A673 (cell line): ENCODE measurements around the gene INSR. TPM values are rescaled to one million over a fixed set of nuclear protein-coding genes. Genes with fewer than 3 reads are reported as not detected.

Experiments used
- BruUV-seq: library from RNA; stranded (reverse); fragments of 400-500 nt; replicated peaks from 2 replicates; lab custom pipeline; 2021; lab: Mats Ljungman, UMichigan
- CTCF ChIA-PET: fragments of 300-600 bp; sonication (Branson Sonifier 250); formaldehyde crosslinking; loops from one replicate; lab custom pipeline; 2022; ENCODE audit warnings: antibody characterized with exemption; lab: Charles Lee
- POLR2A ChIA-PET: fragments of 300-600 bp; sonication (Branson Sonifier 250); formaldehyde crosslinking; loops from one replicate; lab custom pipeline; 2022; ENCODE audit warnings: antibody characterized with exemption; ENCODE audit not compliant: low non-redundant PET; lab: Charles Lee
- DNase-seq: peaks from one replicate; pipeline ENCODE4 v3.0.0-alpha.2; 2015; ENCODE audit warnings: low spot score
- H3K27ac ChIP-seq: fragments of 200-600 bp; sonication (generic); 2 replicates; pipeline ENCODE4 v1.5.1; 2016; ENCODE audit warnings: mixed run types, low read depth, mild to moderate bottlenecking, mixed read lengths, antibody characterized with exemption, low read length; ENCODE audit not compliant: poor library complexity, severe bottlenecking
- H3K27me3 ChIP-seq: fragments of 200-600 bp; sonication (generic); replicated peaks from 2 replicates; pipeline ENCODE4 v1.6.1; 2017; ENCODE audit warnings: mixed run types, low read depth, mild to moderate bottlenecking, mixed read lengths, antibody characterized with exemption, low read length; ENCODE audit not compliant: insufficient read depth, poor library complexity
- H3K36me3 ChIP-seq: fragments of 200-600 bp; sonication (generic); 2 replicates; pipeline ENCODE4 v1.6.1; 2016; ENCODE audit warnings: mixed run types, mild to moderate bottlenecking, mixed read lengths, antibody characterized with exemption, low read length; ENCODE audit not compliant: insufficient read depth, poor library complexity, severe bottlenecking
- H3K4me1 ChIP-seq: fragments of 200-600 bp; sonication (generic); 2 replicates; pipeline ENCODE4 v1.6.1; 2017; ENCODE audit warnings: mixed run types, mild to moderate bottlenecking, mixed read lengths, antibody characterized with exemption, low read length; ENCODE audit not compliant: insufficient read depth, poor library complexity, severe bottlenecking
- H3K4me3 ChIP-seq: fragments of 200-600 bp; sonication (generic); 2 replicates; pipeline ENCODE4 v1.5.1; 2016; ENCODE audit warnings: low read depth, mixed run types, mild to moderate bottlenecking, mixed read lengths, low read length; ENCODE audit not compliant: poor library complexity, severe bottlenecking
- H3K9me3 ChIP-seq: fragments of 200-600 bp; sonication (generic); 2 replicates; pipeline ENCODE4 v1.6.1; 2016; ENCODE audit warnings: mixed run types, low read depth, mild to moderate bottlenecking, mixed read lengths, antibody characterized with exemption, low read length; ENCODE audit not compliant: poor library complexity, severe bottlenecking
- CTCF ChIP-seq: fragments of 300-800, 200-600 bp; sonication (generic); conservative IDR thresholded peaks from 2 replicates; pipeline ENCODE4 v1.5.1; 2017; ENCODE audit warnings: low read depth, mild to moderate bottlenecking, antibody characterized with exemption, low read length, moderate library complexity, mixed read lengths
- EZH2 ChIP-seq: fragments of 200-600 bp; sonication (generic); IDR thresholded peaks from 2 replicates; pipeline ENCODE4 v1.6.1; 2017; ENCODE audit warnings: borderline replicate concordance, low read depth, mild to moderate bottlenecking, mixed read lengths, antibody characterized with exemption, low read length; ENCODE audit not compliant: poor library complexity, severe bottlenecking
- intact Hi-C: fragments of 100-400 bp; cut with micrococcal nuclease; formaldehyde crosslinking; loops from one replicate; pipeline ENCODE4 v1.10.0; 2022; ENCODE audit not compliant: unreplicated experiment
- total RNA-seq: library from RNA; stranded (reverse); gene quantifications from 2 replicates; pipeline ENCODE4 v1.2.3, GENCODE V29; 2021

INSR gene
- total RNA-seq, 1 experiment from 2014 or later = 12.9 TPM

- Histone ChIP-seq H3K36me3 (no peaks in the 10 kb centered on the region), H3K27me3 (no peaks in the 10 kb centered on the region), H3K9me3 (no peaks in the 10 kb centered on the region), H3K4me1 (no peaks in the 10 kb centered on the region), H3K4me3 (no peak overlapping the region), H3K27ac (no peak overlapping the region)
- intact Hi-C loops = no loop called here
- no peak for DNase-seq
- POLR2A ChIA-PET = no interaction called here
- TF ChIP-seq EZH2 = no peak
- CTCF ChIA-PET = no interaction called here
- BruUV-seq = no TSS peak
Measured at GRCh38 chr19:7139095-7139494, 155.1 kb downstream of the INSR start.

- DNase-seq = no peak
- no peaks in the 10 kb centered on the region for H3K27me3 ChIP-seq
- no peak overlapping the region for H3K4me3 ChIP-seq
- H3K9me3 ChIP-seq = no peaks in the 10 kb centered on the region
- no peaks in the 10 kb centered on the region for H3K36me3 ChIP-seq
- intact Hi-C loops = no loop called here
- BruUV-seq = no TSS peak
- ChIA-PET POLR2A (no interaction called here), CTCF (no interaction called here)
- H3K4me1 ChIP-seq = no peaks in the 10 kb centered on the region
- no peak overlapping the region for H3K27ac ChIP-seq
- no peak for TF ChIP-seq CTCF
- TF ChIP-seq EZH2 = no peak
Measured at GRCh38 chr19:7138402-7138801, 155.8 kb downstream of the INSR start.

- no peak for DNase-seq
- H3K27ac ChIP-seq = no peak overlapping the region
- no peaks in the 10 kb centered on the region for H3K27me3 ChIP-seq
- ChIA-PET CTCF (no interaction called here), POLR2A (no interaction called here)
- no peak for TF ChIP-seq CTCF
- no peak for TF ChIP-seq EZH2
- intact Hi-C loops = no loop called here
- no TSS peak for BruUV-seq
- H3K4me1 ChIP-seq = no peaks in the 10 kb centered on the region
- H3K36me3 ChIP-seq = no peaks in the 10 kb centered on the region
- H3K4me3 ChIP-seq = no peak overlapping the region
- no peaks in the 10 kb centered on the region for H3K9me3 ChIP-seq
Measured at GRCh38 chr19:7137120-7137519, 157.1 kb downstream of the INSR start.

- DNase-seq = no peak
- no TSS peak for BruUV-seq
- no peaks in the 10 kb centered on the region for H3K27me3 ChIP-seq
- no peak overlapping the region for H3K27ac ChIP-seq
- H3K9me3 ChIP-seq = no peaks in the 10 kb centered on the region
- H3K4me3 ChIP-seq = no peak overlapping the region
- ChIA-PET POLR2A (no interaction called here), CTCF (no interaction called here)
- H3K36me3 ChIP-seq = no peaks in the 10 kb centered on the region
- no peaks in the 10 kb centered on the region for H3K4me1 ChIP-seq
- TF ChIP-seq CTCF (no peak), EZH2 (no peak)
- intact Hi-C loops = no loop called here
Measured at GRCh38 chr19:7132054-7132453, 162.2 kb downstream of the INSR start.
